K562 (cell line): ENCODE data around the gene ZGLP1. TPM values are rescaled to one million over a fixed set of nuclear protein-coding genes. Genes with fewer than 3 reads are reported as not detected.

Source experiments
- FOXM1 ChIP-seq, 2 experiments: fragments of 450-650 bp in 1 of 2; sonication (generic) in 1 of 2; formaldehyde crosslinking in 1 of 2; IDR thresholded peaks; 2 replicates each; pipeline versions ENCODE4 v1.6.1 to v1.9.0; 2017 to 2022; ENCODE audit warnings: low read depth in 2 of 2, mild to moderate bottlenecking in 2 of 2, missing genetic modification reagents in 1 of 2, moderate library complexity in 1 of 2
- POLR2AphosphoS5 ChIP-seq: IDR thresholded peaks from 2 replicates; pipeline ENCODE4 v1.6.1; 2011; ENCODE audit warnings: mild to moderate bottlenecking, low read depth, low read length, moderate library complexity; ENCODE audit not compliant: control insufficient read depth, insufficient read depth
- RBM39 ChIP-seq: fragments of 200-400 bp; formaldehyde crosslinking; optimal IDR thresholded peaks from 2 replicates; pipeline ENCODE3; 2018; ENCODE audit warnings: low read depth, low read length
- SUPT5H ChIP-seq: fragments of 450-650 bp; IDR thresholded peaks from 2 replicates; pipeline ENCODE4 v1.6.1; 2016
- ZNF146 ChIP-seq: IDR thresholded peaks from one replicate; pipeline ENCODE4 v1.6.1; 2018; ENCODE audit warnings: missing compliant biosample characterization; ENCODE audit not compliant: unreplicated experiment
- polyA plus RNA-seq, 8 experiments: library from polyadenylated mRNA; depleted of rRNA in 4 of 8; stranded (reverse) in 5 of 8; unstranded in 3 of 8; fragments of >200 nt; fragmentation: Nextera tagmentation in 2 of 8; fragmentation: Illumina TruSeq in 1 of 8; extraction: Ambion mirVana in 2 of 8; extraction: Trizol in 1 of 8; gene quantifications; 2 replicates each; pipeline versions ENCODE4 v1.2.1 to v1.2.3, GENCODE V29; 2011 to 2014; ENCODE audit warnings: inconsistent platforms in 1 of 8, missing spikeins in 1 of 8
- total RNA-seq, 7 experiments: library from RNA; depleted of rRNA in 6 of 7; stranded (reverse); fragments of >200 nt in 6 of 7; fragmentation: Illumina TruSeq in 2 of 7; extraction: Trizol in 2 of 7; gene quantifications; 2 replicates each; pipeline versions ENCODE4 v1.2.1 to v1.2.3, GENCODE V29; 2011 to 2021; ENCODE audit warnings: low replicate concordance in 1 of 7
- TF ChIP-seq, protein P1 (sequence below): sonication (generic); formaldehyde crosslinking; IDR thresholded peaks from 2 replicates; pipeline ENCODE4 v1.8.0; 2022; ENCODE audit warnings: mild to moderate bottlenecking, missing genetic modification reagents
- TF ChIP-seq, protein P2 (sequence below): fragments of 250-450 bp; sonication (Bioruptor Pico); IDR thresholded peaks from 2 replicates; pipeline ENCODE4 v1.5.0; 2020; ENCODE audit warnings: mild to moderate bottlenecking
- TF ChIP-seq, protein P3 (sequence below): fragments of 450-650 bp; conservative IDR thresholded peaks from 2 replicates; pipeline ENCODE4 v1.6.1; 2016; ENCODE audit warnings: missing genetic modification characterization, low read depth, mild to moderate bottlenecking, missing compliant biosample characterization, moderate library complexity
- TF ChIP-seq, protein P4 (sequence below): fragments of 200-600 bp; sonication (generic); IDR thresholded peaks from one replicate; pipeline ENCODE4 v1.6.1; 2012; ENCODE audit warnings: mild to moderate bottlenecking, low read depth, low read length, inconsistent platforms
- TF ChIP-seq, protein P5 (sequence below): fragments of 250-450 bp; sonication (Bioruptor Pico); IDR thresholded peaks from 2 replicates; pipeline ENCODE4 v1.8.0; 2022; ENCODE audit warnings: inconsistent platforms

ZGLP1 gene
- total and polyA plus RNA-seq, 9 of the 15 experiments (the other 6 are each of a cell fraction or from before 2014, with no cell fraction given): 0.24 to 4.5 (median 2.2) TPM

DNA sequence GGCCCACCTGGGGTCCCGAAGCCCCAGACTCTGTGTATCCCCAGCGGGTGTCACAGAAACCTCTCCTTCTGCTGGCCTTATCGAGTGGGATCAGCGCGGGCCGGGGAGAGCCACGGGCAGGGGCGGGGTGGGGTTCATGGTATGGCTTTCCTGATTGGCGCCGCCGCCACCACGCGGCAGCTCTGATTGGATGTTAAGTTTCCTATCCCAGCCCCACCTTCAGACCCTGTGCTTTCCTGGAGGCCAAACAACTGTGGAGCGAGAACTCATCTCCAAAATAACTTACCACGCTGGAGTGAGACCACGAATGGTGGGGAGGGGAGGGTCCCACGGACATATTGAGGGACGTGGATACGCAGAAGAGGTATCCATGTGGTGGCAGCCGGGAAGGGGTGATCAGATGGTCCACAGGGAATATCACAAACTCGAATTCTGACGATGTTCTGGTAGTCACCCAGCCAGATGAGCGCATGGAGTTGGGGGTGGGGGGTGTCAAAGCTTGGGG is 20.9 kb downstream of the ZGLP1 start (continued):
- TF ChIP-seq, protein P1, sequence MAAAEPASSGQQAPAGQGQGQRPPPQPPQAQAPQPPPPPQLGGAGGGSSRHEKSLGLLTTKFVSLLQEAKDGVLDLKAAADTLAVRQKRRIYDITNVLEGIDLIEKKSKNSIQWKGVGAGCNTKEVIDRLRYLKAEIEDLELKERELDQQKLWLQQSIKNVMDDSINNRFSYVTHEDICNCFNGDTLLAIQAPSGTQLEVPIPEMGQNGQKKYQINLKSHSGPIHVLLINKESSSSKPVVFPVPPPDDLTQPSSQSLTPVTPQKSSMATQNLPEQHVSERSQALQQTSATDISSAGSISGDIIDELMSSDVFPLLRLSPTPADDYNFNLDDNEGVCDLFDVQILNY (CRISPR knock-in tag): 0 out of 2 replicates have a peak, but pooled peaks have one; percentile 39
- TF ChIP-seq RBM39 (peak; percentile 24), ZNF146 (CRISPR knock-in tag) (no peak), POLR2AphosphoS5 (peak; percentile 68), SUPT5H (peak; percentile 85), FOXM1 (IDR thresholded peaks at IDR 0.05; ENCODE audit: low read depth) (no peak), FOXM1 (CRISPR knock-in tag; IDR thresholded peaks at IDR 0.05; ENCODE audit: low read depth) (no peak; the same call in 1 of the 2 replicates)
- TF ChIP-seq, protein P2, sequence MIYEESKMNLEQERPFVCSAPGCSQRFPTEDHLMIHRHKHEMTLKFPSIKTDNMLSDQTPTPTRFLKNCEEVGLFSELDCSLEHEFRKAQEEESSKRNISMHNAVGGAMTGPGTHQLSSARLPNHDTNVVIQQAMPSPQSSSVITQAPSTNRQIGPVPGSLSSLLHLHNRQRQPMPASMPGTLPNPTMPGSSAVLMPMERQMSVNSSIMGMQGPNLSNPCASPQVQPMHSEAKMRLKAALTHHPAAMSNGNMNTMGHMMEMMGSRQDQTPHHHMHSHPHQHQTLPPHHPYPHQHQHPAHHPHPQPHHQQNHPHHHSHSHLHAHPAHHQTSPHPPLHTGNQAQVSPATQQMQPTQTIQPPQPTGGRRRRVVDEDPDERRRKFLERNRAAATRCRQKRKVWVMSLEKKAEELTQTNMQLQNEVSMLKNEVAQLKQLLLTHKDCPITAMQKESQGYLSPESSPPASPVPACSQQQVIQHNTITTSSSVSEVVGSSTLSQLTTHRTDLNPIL (CRISPR knock-in tag): no peak
- TF ChIP-seq, protein P3, sequence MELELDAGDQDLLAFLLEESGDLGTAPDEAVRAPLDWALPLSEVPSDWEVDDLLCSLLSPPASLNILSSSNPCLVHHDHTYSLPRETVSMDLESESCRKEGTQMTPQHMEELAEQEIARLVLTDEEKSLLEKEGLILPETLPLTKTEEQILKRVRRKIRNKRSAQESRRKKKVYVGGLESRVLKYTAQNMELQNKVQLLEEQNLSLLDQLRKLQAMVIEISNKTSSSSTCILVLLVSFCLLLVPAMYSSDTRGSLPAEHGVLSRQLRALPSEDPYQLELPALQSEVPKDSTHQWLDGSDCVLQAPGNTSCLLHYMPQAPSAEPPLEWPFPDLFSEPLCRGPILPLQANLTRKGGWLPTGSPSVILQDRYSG (tag): no peak
- TF ChIP-seq, protein P4, sequence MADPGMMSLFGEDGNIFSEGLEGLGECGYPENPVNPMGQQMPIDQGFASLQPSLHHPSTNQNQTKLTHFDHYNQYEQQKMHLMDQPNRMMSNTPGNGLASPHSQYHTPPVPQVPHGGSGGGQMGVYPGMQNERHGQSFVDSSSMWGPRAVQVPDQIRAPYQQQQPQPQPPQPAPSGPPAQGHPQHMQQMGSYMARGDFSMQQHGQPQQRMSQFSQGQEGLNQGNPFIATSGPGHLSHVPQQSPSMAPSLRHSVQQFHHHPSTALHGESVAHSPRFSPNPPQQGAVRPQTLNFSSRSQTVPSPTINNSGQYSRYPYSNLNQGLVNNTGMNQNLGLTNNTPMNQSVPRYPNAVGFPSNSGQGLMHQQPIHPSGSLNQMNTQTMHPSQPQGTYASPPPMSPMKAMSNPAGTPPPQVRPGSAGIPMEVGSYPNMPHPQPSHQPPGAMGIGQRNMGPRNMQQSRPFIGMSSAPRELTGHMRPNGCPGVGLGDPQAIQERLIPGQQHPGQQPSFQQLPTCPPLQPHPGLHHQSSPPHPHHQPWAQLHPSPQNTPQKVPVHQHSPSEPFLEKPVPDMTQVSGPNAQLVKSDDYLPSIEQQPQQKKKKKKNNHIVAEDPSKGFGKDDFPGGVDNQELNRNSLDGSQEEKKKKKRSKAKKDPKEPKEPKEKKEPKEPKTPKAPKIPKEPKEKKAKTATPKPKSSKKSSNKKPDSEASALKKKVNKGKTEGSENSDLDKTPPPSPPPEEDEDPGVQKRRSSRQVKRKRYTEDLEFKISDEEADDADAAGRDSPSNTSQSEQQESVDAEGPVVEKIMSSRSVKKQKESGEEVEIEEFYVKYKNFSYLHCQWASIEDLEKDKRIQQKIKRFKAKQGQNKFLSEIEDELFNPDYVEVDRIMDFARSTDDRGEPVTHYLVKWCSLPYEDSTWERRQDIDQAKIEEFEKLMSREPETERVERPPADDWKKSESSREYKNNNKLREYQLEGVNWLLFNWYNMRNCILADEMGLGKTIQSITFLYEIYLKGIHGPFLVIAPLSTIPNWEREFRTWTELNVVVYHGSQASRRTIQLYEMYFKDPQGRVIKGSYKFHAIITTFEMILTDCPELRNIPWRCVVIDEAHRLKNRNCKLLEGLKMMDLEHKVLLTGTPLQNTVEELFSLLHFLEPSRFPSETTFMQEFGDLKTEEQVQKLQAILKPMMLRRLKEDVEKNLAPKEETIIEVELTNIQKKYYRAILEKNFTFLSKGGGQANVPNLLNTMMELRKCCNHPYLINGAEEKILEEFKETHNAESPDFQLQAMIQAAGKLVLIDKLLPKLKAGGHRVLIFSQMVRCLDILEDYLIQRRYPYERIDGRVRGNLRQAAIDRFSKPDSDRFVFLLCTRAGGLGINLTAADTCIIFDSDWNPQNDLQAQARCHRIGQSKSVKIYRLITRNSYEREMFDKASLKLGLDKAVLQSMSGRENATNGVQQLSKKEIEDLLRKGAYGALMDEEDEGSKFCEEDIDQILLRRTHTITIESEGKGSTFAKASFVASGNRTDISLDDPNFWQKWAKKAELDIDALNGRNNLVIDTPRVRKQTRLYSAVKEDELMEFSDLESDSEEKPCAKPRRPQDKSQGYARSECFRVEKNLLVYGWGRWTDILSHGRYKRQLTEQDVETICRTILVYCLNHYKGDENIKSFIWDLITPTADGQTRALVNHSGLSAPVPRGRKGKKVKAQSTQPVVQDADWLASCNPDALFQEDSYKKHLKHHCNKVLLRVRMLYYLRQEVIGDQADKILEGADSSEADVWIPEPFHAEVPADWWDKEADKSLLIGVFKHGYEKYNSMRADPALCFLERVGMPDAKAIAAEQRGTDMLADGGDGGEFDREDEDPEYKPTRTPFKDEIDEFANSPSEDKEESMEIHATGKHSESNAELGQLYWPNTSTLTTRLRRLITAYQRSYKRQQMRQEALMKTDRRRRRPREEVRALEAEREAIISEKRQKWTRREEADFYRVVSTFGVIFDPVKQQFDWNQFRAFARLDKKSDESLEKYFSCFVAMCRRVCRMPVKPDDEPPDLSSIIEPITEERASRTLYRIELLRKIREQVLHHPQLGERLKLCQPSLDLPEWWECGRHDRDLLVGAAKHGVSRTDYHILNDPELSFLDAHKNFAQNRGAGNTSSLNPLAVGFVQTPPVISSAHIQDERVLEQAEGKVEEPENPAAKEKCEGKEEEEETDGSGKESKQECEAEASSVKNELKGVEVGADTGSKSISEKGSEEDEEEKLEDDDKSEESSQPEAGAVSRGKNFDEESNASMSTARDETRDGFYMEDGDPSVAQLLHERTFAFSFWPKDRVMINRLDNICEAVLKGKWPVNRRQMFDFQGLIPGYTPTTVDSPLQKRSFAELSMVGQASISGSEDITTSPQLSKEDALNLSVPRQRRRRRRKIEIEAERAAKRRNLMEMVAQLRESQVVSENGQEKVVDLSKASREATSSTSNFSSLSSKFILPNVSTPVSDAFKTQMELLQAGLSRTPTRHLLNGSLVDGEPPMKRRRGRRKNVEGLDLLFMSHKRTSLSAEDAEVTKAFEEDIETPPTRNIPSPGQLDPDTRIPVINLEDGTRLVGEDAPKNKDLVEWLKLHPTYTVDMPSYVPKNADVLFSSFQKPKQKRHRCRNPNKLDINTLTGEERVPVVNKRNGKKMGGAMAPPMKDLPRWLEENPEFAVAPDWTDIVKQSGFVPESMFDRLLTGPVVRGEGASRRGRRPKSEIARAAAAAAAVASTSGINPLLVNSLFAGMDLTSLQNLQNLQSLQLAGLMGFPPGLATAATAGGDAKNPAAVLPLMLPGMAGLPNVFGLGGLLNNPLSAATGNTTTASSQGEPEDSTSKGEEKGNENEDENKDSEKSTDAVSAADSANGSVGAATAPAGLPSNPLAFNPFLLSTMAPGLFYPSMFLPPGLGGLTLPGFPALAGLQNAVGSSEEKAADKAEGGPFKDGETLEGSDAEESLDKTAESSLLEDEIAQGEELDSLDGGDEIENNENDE: no peak
- TF ChIP-seq, protein P5, sequence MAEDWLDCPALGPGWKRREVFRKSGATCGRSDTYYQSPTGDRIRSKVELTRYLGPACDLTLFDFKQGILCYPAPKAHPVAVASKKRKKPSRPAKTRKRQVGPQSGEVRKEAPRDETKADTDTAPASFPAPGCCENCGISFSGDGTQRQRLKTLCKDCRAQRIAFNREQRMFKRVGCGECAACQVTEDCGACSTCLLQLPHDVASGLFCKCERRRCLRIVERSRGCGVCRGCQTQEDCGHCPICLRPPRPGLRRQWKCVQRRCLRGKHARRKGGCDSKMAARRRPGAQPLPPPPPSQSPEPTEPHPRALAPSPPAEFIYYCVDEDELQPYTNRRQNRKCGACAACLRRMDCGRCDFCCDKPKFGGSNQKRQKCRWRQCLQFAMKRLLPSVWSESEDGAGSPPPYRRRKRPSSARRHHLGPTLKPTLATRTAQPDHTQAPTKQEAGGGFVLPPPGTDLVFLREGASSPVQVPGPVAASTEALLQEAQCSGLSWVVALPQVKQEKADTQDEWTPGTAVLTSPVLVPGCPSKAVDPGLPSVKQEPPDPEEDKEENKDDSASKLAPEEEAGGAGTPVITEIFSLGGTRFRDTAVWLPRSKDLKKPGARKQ: no peak
